GM12878 (cell line): ENCODE data around the gene NACC1.

ENCODE experiments used
- EP300 ChIP-seq, 2 experiments: fragments of 150-350 bp in 1 of 2; IDR thresholded peaks; 2 replicates each; pipeline ENCODE4 v1.6.1; 2011 to 2012; ENCODE audit warnings: low read depth in 2 of 2, low read length in 2 of 2, borderline replicate concordance in 1 of 2, improper control_type of control experiment in 1 of 2, inconsistent platforms in 1 of 2; ENCODE audit not compliant: control insufficient read depth in 1 of 2
- POLR2AphosphoS5 ChIP-seq: IDR thresholded peaks from 2 replicates; pipeline ENCODE4 v1.6.1; 2011; ENCODE audit warnings: mild to moderate bottlenecking, low read length, inconsistent platforms
- RFX5 ChIP-seq: IDR thresholded peaks from 2 replicates; pipeline ENCODE4 v1.6.1; 2011; ENCODE audit warnings: low read depth, low read length, improper control_type of control experiment
- ZNF24 ChIP-seq: fragments of 450-650 bp; IDR thresholded peaks from 2 replicates; pipeline ENCODE4 v1.6.1; 2017; ENCODE audit warnings: antibody characterized with exemption, mild to moderate bottlenecking

DNA sequence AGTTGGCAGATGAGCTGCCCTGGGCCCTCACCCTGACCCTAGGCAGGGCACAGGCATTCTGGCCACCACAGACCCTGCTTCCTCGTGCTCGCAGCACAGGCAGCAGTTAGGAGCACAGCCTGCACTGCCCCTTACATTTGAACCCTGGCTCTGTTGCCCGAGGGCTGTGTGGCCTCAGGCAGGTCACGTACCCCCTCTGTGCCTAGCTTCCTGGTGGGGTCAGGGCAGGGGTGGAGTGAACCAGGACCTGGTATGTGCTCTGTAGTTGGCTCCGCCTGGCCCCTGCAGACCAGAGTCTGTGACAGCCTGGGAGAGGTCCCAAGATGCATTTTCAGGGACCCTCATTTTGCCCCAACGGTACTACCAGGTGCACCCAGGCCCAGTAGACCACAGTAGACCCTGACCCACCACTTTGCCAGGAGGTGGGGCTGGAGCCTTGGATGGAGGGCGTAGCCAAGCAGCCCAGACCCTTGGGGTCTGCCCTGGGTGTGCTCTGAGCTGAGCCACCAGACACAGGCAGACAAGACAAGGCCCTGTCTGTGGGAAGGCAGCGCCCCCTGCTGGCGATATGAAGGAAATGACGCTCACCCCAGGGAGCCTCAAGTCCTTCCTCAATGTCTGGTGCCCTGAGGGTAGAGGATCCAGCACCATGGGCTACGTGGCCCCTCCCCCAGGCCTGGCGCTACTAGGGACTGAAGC, 24.5 kb upstream of the NACC1 start:
- TF ChIP-seq POLR2AphosphoS5, result no peak
- no peak for TF ChIP-seq EP300 (IDR thresholded peaks at IDR 0.05; ENCODE audit: borderline replicate concordance in 1 of 2, control insufficient read depth in 1 of 2, low read depth in 2 of 2, low read length in 2 of 2)
- no peak for TF ChIP-seq RFX5
- TF ChIP-seq ZNF24, result no peak
